Activated CD4-positive, alpha-beta T cell treated with anti-CD3 and anti-CD28 coated beads, Interleukin-2, amount 10 ng/mL, durations not matched to agents 24 days and 14 days (primary cell): ENCODE results near the gene MUC20. TPM values are rescaled to one million over a fixed set of nuclear protein-coding genes. Genes with fewer than 3 reads are reported as not detected.
"Not testable (repeated sequence)": the region's sequence is repeated elsewhere in the genome, so short reads cannot be mapped to it uniquely, and the experiment has no call there.

ENCODE experiments used
- DNase-seq: peaks from one replicate; pipeline ENCODE4 v3.0.0; 2022
- H3K27ac Mint-ChIP-seq: one replicate; pipeline ENCODE4 v1.8.0; 2022; ENCODE audit warnings: mild to moderate bottlenecking, mixed read lengths
- H3K27me3 Mint-ChIP-seq: one replicate; pipeline ENCODE4 v1.8.0; 2022; ENCODE audit warnings: mixed read lengths
- H3K36me3 Mint-ChIP-seq: one replicate; pipeline ENCODE4 v1.8.0; 2022; ENCODE audit warnings: low read depth, mild to moderate bottlenecking, mixed read lengths
- H3K4me1 Mint-ChIP-seq: one replicate; pipeline ENCODE4 v1.8.0; 2021; ENCODE audit warnings: mixed read lengths
- H3K4me3 Mint-ChIP-seq: one replicate; pipeline ENCODE4 v1.8.0; 2022; ENCODE audit warnings: mild to moderate bottlenecking, moderate library complexity, mixed read lengths
- H3K9me3 Mint-ChIP-seq: one replicate; pipeline ENCODE4 v1.8.0; 2021; ENCODE audit warnings: mixed read lengths
- intact Hi-C: fragments of 100-400 bp; cut with micrococcal nuclease; formaldehyde crosslinking; loops from one replicate; pipeline ENCODE4 v1.15.1; 2023
- total RNA-seq: library from RNA; stranded (reverse); gene quantifications from 2 replicates; pipeline ENCODE4 v1.2.3, GENCODE V29; 2022

The MUC20 gene
- total RNA-seq, 1 donor from 2014 or later: 2.9 TPM

DNA sequence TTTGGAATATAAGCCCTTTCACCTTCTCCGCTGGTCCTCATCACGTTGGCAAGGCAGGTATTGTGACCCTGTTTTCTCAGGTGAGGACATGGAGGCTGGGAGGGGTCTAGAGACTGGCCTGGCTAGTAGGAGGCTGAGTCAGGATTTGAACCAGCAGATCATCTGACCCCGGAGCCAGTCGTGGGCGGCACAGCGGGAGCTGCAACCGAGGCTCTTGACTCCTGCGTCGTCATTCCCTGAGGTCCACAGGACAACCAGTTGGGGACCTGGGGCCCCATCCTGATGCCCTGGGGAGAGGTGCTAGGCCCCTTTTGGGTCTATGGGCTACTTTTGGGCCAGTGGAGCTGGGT is 2.2 kb downstream of the MUC20 start:
- DNase-seq, intact Hi-C loops, H3K4me1 Mint-ChIP-seq, H3K9me3 Mint-ChIP-seq, H3K27ac Mint-ChIP-seq, H3K27me3 Mint-ChIP-seq, H3K4me3 Mint-ChIP-seq, H3K36me3 Mint-ChIP-seq: not testable (repeated sequence)

- H3K27ac Mint-ChIP-seq, H3K9me3 Mint-ChIP-seq, H3K4me1 Mint-ChIP-seq, H3K36me3 Mint-ChIP-seq, H3K27me3 Mint-ChIP-seq, DNase-seq, H3K4me3 Mint-ChIP-seq, intact Hi-C loops: not testable (repeated sequence)
Measured at GRCh38 chr3:195724363-195724762, 3.6 kb downstream of the MUC20 start.

- H3K4me3 Mint-ChIP-seq, DNase-seq, H3K36me3 Mint-ChIP-seq, H3K4me1 Mint-ChIP-seq, H3K27me3 Mint-ChIP-seq, H3K27ac Mint-ChIP-seq, H3K9me3 Mint-ChIP-seq, intact Hi-C loops: not testable (repeated sequence)
Measured at GRCh38 chr3:195725916-195726740, 5.3 kb downstream of the MUC20 start.

- H3K9me3 Mint-ChIP-seq: no peaks in the 10 kb centered on the region
- intact Hi-C loops: no loop called here
- H3K4me3 Mint-ChIP-seq: no peak overlapping the region
- DNase-seq: no peak
- H3K4me1 Mint-ChIP-seq: no peaks in the 10 kb centered on the region
- H3K27ac Mint-ChIP-seq: no peak overlapping the region
- H3K36me3 Mint-ChIP-seq: no peaks in the 10 kb centered on the region
- H3K27me3 Mint-ChIP-seq: no peaks in the 10 kb centered on the region
Measured at GRCh38 chr3:195727606-195728195, 6.9 kb downstream of the MUC20 start.

- not testable (repeated sequence) for DNase-seq, H3K4me1 Mint-ChIP-seq, H3K36me3 Mint-ChIP-seq, H3K27ac Mint-ChIP-seq, H3K4me3 Mint-ChIP-seq, H3K9me3 Mint-ChIP-seq, H3K27me3 Mint-ChIP-seq
- intact Hi-C loops: loop anchor here (1.0 kb wide), 1 partner anchor 16 kb away; no protein-coding TSS in a partner anchor
Measured at GRCh38 chr3:195728789-195729188, 8.0 kb downstream of the MUC20 start.

DNA sequence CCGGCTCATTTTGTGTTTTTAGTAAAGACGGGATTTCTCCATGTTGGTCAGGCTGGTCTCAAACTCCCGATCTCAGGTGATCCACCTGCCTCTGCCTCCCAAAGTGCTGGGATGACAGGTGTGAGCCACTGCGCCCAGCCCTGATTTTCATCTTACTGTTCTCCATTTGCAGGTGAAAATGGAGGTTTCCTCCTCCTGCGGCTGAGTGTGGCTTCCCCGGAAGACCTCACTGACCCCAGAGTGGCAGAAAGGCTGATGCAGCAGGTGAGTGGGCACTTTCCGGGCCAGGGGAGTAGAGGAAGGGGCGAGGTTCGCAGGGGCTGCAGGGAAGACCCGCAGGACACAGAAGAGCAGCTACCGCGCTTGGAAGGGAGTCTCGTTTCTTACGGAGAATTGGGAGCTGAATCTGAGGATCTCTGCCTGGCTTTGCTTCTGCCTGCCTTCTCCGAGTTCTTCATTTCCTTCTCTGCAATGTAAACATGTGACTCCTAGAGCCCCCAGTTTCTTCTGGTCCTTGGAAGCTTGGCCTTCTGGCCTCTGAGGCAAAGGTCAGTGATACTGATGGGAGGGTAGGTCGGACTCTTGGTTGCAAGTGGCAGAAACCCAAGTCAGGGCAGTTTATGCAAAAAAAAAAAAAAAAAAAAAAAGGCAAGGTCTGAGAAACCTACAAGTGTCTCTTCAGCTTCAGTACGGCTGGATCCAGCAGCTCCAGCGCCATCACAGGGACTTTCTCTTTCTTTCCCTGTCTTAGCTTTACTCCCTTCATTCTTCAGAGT is 8.9 kb downstream of the MUC20 start:
- no peaks in the 10 kb centered on the region for H3K4me1 Mint-ChIP-seq
- no peak for DNase-seq
- H3K9me3 Mint-ChIP-seq: no peaks in the 10 kb centered on the region

GRCh38 chr3:195731356-195731905 is 10.7 kb downstream of the MUC20 start:
- intact Hi-C loops: no loop called here
- no peak for DNase-seq

More for the DNA sequence above, 8.9 kb downstream of the MUC20 start:
- no peaks in the 10 kb centered on the region for H3K27me3 Mint-ChIP-seq
- intact Hi-C loops: loop anchor here (1.0 kb wide), 1 partner anchor 15 kb away; no protein-coding TSS in a partner anchor
- no peaks in the 10 kb centered on the region for H3K36me3 Mint-ChIP-seq
- no peak overlapping the region for H3K27ac Mint-ChIP-seq
- H3K4me3 Mint-ChIP-seq: no peak overlapping the region

DNA sequence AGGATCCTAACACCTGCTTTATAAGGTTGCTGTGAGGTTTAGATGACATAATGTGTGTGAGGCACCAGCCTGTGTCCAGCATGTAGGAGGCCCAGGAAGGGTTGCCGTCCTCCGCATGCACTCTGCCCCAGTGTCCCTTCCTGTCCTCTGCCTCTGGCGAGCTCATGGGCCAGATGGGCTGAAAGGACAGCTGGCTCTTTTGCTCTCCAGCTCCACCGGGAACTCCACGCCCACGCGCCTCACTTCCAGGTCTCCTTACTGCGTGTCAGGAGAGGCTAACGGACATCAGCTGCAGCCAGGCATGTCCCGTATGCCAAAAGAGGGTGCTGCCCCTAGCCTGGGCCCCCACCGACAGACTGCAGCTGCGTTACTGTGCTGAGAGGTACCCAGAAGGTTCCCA is 12.2 kb downstream of the MUC20 start:
- intact Hi-C loops: no loop called here
- Mint-ChIP-seq H3K27ac (no peak overlapping the region), H3K36me3 (no peaks in the 10 kb centered on the region), H3K27me3 (no peaks in the 10 kb centered on the region), H3K9me3 (no peaks in the 10 kb centered on the region), H3K4me1 (no peaks in the 10 kb centered on the region), H3K4me3 (no peak overlapping the region)
- no peak for DNase-seq

More at GRCh38 chr3:195731356-195731905, 10.7 kb downstream of the MUC20 start:
- Mint-ChIP-seq H3K4me1 (no peaks in the 10 kb centered on the region), H3K9me3 (no peaks in the 10 kb centered on the region), H3K36me3 (no peaks in the 10 kb centered on the region), H3K27me3 (no peaks in the 10 kb centered on the region), H3K4me3 (no peak overlapping the region), H3K27ac (no peak overlapping the region)

DNA sequence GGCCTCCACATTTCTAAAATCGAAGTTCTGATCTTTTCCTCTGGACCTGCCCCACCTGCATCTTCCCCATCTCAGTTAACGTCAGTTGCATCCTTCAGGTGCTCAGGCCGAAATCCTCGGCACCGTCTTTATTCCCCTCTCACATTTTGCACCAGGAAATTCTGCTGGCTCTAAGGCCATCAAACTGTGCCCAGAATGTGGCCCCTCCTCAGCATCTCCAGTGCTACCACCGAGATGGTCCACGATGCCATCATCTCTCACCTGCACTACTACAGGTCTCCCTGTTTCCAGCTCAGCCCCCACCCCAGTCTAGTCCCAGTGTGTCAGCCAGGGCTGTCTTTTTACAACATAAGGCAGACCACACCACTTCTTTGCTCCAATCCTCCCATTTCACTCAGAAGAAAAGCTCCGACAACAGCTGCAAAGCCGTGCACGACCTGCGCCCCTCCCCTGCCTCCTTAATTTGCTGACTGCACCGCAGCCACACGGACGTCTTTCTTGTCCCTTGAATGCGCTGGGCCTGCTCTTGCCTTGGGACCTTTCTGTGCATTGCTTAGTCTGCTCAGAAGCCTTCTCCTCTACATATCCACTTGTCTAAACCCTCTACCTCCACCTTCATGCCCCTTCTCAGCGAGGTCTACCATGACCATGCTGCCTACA is 14.4 kb downstream of the MUC20 start:
- Mint-ChIP-seq H3K27ac (no peak overlapping the region), H3K36me3 (no peaks in the 10 kb centered on the region), H3K27me3 (no peaks in the 10 kb centered on the region), H3K4me3 (no peak overlapping the region), H3K4me1 (no peaks in the 10 kb centered on the region), H3K9me3 (no peaks in the 10 kb centered on the region)
- no peak for DNase-seq
- intact Hi-C loops: no loop called here

GRCh38 chr3:195736866-195737490 is 16.2 kb downstream of the MUC20 start:
- DNase-seq: no peak
- Mint-ChIP-seq H3K4me3 (no peak overlapping the region), H3K4me1 (no peaks in the 10 kb centered on the region), H3K27me3 (no peaks in the 10 kb centered on the region), H3K27ac (no peak overlapping the region), H3K36me3 (no peaks in the 10 kb centered on the region), H3K9me3 (no peaks in the 10 kb centered on the region)
- intact Hi-C loops: no loop called here

DNA sequence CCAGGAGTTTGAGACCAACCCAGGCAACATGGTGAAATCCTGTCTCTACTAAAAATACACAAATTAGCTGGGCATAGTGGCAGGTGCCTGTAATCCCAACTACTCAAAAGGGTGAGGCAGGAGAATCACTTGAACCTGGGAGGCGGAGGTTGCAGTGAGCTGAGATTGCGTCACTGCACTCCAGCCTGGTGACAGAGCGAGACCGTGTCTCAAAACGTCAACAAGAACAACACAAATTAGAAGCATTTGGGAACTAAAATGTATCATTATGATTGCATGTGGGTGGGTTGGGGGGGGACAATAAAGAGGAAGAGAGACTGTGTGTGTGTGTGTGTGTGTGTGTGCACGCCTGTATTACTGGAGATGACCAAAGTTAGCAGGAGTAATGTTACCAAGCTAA is 17.0 kb downstream of the MUC20 start:
- H3K9me3 Mint-ChIP-seq, DNase-seq, intact Hi-C loops, H3K27ac Mint-ChIP-seq, H3K4me1 Mint-ChIP-seq, H3K36me3 Mint-ChIP-seq, H3K4me3 Mint-ChIP-seq, H3K27me3 Mint-ChIP-seq: not testable (repeated sequence)

DNA sequence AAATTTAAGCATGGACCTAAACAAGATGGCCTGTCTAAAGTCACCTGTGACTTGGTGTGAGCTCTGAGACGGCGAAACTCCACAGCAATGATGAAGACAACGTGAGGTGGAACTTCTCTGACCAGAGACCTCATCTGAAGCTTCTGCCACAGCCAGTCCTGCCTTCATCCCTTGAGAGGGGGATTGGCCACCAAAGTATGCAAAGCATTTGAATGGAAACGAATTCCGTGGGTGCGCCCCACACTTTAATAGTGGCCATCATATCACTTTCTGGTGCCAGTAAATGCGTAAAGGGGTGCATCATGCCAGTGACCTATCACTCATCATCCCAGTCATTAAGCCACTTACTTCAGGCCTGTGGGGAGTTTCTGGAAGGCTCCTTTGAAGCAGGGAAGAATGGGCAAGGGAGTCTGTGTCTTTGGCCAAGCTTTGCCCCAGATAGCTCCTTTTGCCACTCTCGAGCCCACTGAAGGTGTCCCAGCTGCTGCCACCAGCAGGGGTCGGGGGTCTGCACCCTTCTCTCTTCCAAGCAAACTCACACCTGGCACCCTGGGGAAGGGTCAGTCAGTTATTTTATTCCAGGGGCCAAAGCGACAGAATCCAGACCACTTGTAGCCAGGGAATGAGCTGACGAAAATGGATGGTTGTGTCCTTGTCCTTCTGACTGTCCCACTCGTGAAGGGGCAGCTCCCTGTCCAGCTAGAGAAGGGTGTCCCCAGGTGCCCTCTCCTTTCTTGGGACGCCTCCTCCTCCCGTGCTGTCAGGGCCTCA is 17.7 kb downstream of the MUC20 start:
- DNase-seq: no peak
- Mint-ChIP-seq H3K4me1 (no peaks in the 10 kb centered on the region), H3K4me3 (no peak overlapping the region), H3K27ac (no peak overlapping the region), H3K36me3 (no peaks in the 10 kb centered on the region), H3K9me3 (no peaks in the 10 kb centered on the region), H3K27me3 (no peaks in the 10 kb centered on the region)
- intact Hi-C loops: no loop called here
